ENCODE measurements around the gene NPRL2.
A peak's percentile ranks its signal among the peaks of the same experiment; 100 is the strongest.

The NPRL2 gene
- total RNA-seq: 1.9 to 13.2 (median 8.7) reads per million in 18 experiments

DNA sequence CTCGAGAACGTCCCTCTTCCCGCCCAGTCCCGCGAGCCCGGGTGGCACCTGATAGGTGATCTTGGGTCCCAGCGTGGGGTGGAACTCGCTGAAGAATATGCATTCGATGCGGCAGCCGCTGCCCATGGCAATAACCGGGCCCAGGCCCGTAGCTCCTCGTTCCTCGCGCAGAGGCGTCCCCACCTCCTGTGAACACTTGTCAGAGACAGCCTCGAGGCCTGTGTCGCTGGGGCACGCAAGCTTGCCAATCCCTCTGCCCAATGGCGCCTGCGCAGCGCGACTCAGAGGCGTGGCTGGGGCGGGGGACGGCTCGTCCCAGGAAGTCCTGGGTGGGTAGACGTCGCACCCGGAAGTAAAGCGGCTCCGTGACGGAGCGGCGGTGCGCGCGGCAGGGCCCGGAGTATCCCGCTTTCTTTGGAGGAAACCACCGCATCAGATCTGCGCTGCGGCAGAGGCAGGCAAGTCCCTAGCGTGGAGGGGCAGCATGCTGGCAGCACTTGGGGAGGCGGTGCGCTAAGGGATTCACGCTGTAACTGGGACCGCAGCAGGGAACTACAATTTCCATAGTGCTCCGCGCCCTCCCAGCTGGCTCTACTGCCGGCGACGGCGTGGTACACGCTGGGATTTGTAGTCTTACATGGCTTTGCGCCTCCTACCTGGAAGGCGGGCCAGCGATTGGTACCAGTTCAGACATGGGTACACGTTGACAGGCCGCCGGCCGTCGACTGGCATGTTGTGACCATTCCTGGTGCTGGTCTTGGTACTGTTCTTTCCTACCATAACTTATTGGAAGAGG is at the start of gene NPRL2, which contains the start of gene CYB561D2:
NPRL2 (minus strand) TSS at position 249 of the 796 bp plus-strand sequence; CDS start at position 126, 123 bp downstream.
CYB561D2 (plus strand) TSS at position 336 of the 796 bp plus-strand sequence. CDS start 572 bp downstream, outside the sequence.
- peak; percentile 97 to 98 for DNase-seq

DNA sequence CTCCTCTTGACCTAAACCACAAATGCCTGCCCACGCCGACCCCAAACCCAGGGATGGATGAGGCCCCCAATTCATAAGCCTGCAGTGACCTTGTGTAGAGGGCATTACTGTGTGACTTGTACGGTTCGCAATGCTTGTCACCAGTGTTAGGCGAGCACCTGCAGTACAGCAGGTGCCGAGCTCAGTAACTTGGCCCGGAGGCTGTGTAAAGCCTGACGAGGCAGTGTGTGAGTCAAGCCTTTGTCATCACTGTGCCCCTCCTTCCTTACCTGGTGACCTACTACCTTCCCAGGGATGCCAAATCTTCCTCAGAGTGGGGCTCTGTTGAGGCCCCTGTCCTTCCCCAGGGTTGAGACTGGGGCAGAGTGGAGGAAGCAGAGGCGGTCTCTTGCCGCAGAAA is 45.9 kb upstream of the NPRL2 start:
- no peak for DNase-seq

DNA sequence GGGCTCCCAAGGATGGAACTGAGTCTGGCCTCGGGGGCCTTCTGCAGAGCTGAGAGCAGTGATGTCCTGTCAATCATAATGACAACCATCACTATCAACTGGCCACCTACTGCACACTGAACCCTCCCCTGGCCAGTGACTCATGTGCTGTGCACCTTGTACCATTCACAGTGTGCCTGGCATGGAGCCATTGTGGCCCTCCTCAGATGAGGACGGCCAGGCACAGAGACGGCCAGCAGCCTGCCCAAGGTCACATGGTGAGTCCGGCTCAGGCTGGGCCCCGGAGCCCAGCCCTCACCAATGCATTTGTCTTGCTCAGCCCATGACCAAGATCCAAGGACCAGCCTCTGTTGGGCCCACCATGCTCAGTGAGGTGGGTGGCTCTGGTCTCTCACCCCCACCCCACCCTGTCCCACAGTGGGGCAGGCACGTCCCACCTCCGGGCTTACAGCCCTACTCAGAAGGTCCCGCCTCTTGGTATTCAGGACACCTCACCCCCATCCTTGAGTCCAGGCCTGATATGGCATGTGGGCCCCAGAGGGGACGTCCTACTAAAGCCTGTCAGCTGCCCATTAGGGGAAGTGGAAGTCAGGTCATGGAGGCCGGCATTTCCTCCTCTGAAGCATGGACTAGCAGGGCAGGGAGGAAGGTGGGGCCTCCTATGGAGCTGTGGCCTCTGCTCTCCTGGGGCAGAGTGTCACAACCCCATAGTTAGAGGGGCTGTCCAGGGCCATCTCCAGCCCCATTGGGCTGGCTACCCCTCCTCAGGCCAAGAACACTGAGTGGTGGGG is 44.7 kb upstream of the NPRL2 start:
- DNase-seq: peak; percentile 81 to 89

DNA sequence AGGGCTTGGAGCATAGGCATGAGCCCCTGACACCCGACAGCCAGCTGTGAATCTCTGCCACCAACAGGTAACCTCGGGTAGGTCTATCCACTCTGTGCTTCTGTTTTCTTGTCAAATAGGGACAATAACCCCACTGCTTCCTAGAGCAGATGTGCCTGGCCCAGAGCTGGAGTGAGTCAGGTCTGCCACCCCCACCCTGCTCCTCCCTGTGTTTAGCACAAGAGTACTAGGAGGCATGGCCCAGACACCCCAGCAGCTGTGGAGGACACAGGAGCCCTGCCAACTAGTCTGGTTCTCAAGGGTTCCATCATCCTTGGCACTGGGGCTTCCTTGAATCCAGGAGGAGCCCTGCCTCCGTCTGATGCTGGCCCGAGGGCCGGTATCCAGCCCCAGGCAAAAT is 42.5 kb upstream of the NPRL2 start:
- DNase-seq: no peak

DNA sequence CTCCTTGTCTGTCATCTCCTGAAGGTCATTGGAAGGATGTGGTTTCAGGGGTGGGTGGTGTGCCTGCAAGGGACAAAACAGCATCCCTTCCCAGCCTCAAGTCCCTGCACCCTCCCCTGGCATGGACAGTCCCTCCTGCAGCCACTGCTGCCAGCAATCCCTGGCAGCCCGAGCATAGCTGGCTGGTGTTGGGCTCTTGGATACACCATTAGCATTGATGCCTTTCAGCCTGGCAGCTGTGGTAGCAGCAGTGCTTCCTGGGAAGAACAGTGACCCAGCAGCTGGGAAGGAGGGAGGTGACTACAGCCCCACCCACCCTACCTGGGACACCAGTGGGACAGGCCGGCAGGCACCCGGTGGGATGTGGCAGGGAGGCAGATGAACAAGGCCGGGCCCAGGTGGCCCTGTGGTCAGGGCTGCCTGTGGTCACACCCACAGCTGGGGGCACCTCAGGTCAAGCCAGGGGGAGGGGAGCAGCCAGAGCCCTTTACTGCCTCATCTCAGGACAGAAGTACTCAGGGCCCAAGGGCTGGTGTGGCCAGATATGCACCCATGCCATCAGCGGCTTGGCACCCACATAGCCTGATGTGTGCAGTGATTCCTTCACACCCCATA is 41.6 kb upstream of the NPRL2 start:
- no peak for DNase-seq

DNA sequence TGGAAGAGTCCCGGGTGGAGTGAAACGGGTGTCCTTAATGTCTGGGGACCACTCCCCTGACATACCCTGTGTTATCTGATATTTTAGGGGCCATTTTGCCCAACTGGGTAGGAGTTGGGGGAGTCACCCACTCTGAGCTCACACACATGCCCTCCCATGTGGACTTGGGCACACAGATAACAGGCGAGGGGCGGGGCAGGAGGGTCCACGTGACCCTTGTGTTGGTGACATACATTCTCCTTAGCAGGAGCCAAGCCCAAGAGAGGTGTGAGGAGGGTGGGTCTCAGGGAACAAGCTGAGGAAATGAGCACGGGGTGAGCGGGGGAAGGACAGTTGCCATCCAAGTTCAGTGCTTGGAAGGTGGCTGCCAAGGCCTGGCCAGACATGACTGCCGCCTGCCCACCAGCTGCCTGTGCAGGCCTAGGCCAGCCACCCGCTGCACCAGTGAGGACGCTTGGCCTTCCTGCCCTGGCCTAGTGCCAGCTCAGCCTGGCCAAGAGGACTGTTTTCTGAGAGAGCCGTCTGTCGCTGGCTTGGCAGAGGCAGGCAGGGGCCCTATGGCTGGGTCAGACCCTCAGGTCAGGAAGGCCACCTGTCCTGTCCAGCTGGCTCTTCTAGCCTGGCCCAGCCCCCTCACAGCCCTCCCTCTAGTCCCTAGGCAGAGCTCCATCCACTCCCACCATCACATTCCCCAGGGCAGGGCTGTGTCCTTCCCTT is 40.1 kb upstream of the NPRL2 start:
- no peak for DNase-seq

DNA sequence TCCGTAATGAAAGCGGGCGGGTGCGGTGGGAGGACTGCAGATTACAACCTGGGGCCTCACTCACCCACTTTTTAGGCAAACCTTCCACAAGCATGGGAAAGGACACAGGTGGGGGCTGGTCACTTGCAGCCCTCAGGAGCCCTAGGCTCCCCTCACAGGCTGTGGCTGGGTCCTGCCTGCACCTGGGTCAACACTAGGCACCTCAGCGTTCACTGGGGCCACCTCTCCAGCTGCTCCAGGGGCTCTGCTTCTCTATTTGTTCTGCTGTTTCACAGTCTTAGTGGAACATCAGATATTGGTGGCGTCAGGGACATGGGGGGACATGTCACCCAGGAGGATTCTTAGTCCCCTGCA is 38.8 kb upstream of the NPRL2 start:
- no peak for DNase-seq

DNA sequence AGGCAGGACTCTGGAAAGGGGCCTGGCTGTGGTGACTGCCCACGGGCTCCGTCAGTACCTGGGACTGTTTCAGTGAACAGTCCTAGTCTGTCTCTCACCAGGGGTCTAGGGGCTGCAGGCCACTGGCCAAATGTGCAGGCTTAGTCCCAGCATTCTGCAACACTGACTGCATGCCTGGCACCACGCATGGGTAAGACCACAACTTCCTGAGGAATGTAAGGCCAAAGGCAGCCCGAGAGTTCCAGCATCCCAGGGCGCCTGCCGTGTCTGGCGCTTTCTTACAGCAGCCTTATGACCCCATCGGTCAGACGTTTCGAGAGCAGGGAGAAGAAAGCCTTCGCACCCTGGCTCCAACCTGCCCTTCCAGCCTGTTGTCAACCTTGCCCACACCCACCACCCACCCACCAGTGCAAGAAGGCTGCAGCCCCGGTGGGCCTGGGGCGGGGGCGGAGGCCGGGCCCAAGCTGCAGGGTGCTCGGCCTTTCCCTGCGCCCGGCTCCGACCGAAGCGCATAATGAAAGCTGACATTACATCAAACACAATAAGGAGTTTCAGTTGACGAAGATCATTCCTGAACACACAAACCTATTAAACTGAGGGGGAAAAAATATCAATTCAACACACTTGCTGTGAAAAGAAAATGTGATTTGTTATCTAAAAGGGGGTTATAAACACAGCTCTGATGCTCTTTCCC is 38.3 kb upstream of the NPRL2 start:
- no peak for DNase-seq

DNA sequence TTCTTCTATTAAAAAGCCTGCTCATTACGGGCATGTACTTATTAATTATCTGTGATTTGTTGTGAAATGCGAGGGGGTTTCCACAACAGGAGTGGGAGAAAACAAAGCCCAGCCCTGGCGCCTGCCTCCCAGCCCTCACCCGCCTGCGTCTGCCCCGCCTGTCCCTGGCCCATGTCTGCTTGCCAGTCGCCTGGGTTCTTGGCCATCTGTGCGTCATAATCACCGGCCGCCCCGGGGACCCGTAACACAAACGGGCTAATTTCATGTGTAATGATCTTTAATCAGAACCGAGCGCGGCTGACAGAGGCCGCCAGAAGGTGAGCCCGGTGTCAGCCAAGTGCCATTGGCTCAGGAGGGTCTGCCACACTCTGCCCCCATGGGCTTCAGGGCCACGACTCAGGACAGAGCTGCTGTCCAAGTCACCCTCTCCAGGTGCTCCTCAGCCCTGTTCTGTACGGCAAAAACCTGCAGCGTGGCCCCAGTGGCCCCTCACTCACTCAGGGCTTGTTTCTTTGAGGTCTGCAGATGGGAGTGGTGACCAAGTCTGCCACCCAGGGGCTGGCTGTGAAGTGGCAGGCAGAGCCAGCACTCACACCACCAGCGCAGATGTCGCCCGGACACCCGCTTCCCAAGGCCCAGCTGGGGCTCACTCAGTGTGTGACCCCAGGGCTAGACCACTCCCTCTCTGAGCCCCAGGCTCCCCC is 37.6 kb upstream of the NPRL2 start:
- no peak for DNase-seq

DNA sequence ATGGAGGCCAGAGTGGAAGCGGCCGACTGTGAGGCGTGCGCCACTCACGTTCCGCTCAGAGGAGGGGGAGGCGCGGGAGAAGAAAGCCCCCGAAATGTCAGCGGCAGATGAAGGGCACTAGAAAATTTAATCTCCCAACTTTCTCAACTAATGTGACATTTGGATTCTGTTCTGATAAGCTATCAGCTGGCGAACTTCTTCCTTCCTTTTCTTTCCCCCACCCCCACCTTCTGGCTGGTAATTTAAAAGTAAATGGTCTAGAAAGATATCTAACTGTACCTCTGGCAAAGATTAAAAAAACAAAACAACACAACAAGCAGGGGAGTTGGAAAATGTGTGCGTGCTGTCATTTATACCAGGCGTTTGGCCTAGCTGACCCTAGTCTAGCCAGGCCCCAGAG is 35.2 kb upstream of the NPRL2 start:
- DNase-seq: no peak

DNA sequence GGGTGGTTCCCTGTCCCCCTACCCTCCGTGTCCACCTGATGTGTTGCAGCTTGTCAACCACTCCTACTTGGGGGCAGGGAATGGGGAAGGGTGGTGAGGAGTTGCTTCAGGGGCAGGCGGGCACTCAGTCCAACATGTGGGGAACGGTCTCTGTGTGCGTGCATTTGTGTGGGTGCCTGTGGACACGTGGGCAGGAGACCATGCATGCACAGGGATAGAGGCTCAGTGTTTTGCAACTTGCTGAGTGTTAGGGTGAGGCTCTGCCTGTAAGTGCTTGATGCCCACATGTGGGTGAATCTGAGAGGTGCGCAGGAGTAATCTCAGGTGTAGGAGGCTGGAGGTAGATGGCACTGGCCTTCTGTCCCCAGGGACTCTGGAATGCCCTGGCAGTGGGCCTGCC is 33.2 kb upstream of the NPRL2 start:
- DNase-seq: peak in 1 of 2 donors; percentile 36

DNA sequence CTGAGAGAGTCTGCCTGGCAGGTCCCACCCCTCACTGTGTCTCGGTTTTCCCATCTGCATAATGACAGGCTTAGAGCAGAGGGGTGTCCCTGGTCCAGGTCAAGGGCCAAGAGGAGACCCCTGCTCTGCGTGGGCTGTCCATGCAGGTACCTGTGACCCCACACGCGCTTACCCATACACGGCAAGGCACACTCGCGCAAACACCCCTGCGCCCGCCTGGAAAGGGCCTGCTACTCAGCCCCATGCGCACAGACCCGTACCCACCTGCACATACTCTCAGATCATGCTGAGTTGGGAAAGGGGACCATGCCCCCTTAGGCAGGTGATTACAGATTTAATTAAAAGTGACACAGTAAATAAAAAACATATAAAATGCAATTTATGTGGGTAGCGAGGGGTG is 32.1 kb upstream of the NPRL2 start:
- no peak for DNase-seq

DNA sequence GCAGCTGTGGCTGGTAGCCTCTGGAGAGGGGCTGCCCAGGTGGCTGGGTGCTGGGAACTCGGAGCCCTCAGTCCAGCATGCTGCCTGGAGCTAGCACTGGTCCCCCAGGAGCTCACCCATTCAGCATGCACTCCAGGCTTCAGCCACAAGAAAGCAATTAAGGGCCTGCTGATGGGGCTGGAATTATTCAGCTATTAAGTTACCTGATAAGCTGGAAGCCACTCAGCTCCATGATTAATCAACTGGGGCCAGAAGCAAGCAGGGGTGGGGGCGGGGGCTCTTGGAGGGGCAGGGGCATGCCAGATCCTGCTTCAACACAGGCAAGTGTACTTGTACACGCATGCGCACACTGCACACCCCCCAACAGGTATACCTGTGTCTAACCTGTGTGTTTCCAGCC is 30.8 kb upstream of the NPRL2 start:
- DNase-seq: no peak

DNA sequence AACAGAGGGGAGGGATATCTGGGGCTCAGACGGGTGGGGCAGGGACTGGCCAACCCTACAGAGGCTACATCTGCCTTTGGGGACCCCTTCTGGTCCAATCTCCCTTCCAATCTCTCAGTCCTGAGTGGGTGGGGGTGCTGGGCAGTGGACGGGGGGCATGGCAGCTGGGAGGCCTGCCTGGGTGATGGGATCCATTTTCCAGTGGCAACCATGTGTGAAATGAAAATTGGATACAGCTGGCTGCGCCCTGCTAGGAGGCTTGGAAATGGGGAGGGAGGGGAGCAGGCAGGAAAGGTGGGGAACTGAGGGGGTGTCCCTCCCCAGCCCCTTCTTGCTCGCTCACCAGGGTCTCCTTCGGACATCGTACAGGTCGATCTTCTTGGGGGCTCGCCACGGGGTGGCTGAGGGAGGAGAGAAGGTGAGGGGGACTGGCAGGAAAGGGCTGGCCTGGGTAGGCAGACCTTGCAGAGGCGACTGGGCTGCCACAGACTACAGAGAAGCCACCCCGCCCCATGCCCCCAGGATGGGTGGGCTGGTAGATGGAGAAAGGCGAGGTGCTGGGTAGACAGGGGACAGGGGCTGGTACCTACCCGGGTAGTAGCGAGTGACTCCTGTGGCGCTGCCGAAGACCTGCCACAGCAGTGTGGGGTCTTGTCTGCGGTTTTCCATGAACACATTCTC is 30.0 kb upstream of the NPRL2 start:
- no peak for DNase-seq

DNA sequence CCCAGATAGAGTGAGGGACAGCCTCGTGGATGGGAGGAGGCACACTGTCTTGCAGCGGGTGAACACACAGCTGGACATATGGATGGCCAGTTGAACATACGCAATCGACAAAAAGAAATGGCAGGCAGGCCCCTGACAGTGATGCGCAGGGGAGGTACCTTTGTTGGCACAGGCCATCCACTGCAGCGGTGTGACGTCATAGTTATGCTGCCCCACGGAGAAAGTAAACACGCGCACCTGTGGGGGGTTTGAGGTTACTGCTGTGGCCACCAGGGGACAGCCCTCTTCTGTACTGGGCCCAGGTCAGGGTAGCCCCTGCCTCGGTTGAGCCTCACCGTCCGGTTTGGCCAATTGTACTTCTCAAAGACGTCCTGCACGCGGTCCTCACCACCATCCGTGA is 28.2 kb upstream of the NPRL2 start:
- DNase-seq: no peak

DNA sequence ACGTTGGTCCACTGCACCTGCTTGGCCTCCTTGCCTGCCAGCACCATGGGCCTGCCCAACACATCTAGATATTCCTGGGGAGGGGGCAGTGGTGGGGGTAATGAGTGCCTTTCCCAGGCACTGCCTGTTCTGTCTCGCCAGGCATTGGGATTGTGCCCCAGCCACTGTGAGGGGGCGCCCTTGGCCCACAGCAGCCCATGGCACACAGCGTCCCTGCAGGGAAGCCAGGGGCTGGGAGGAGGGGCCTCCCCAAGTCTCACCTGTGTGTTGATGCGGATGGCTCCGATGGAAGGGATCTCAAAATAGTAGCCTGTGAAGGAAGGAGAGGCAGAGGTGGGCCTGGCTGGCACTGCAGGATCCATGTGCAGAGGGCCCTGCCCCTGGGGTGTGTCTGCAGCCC is 27.4 kb upstream of the NPRL2 start:
- DNase-seq: no peak

DNA sequence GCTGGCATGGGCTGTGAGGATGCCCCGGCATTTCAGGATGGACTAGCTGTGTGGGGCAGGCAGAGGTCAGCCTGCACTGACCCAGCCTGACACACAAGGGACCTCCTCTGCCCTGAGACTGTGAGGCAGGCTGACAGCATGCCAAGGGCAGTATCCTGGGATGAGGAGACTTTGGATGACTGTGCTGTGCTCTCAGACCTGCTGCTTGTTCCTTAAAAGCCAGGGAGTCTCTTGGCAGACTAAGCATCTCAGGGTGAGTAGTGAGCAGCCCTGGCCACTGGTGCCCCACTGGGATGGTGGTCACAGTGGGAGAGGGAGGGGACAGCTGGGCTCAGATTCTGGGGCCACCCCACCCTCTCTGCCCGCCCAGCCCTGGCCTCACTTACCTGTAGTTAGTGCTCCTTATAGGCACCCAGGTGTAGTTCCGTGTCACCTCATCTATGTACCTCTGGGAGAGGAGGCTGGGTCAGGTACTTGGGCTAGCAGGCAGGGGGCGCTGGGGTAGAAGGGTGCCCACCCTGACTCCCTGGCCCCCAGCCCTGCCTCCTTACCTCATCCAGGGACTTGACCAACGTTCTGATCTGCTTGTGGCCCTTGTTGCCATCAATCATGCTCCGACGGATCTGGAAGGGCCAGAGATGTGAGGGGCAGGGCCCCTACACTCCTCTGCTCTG is 24.8 kb upstream of the NPRL2 start:
- no peak for DNase-seq

DNA sequence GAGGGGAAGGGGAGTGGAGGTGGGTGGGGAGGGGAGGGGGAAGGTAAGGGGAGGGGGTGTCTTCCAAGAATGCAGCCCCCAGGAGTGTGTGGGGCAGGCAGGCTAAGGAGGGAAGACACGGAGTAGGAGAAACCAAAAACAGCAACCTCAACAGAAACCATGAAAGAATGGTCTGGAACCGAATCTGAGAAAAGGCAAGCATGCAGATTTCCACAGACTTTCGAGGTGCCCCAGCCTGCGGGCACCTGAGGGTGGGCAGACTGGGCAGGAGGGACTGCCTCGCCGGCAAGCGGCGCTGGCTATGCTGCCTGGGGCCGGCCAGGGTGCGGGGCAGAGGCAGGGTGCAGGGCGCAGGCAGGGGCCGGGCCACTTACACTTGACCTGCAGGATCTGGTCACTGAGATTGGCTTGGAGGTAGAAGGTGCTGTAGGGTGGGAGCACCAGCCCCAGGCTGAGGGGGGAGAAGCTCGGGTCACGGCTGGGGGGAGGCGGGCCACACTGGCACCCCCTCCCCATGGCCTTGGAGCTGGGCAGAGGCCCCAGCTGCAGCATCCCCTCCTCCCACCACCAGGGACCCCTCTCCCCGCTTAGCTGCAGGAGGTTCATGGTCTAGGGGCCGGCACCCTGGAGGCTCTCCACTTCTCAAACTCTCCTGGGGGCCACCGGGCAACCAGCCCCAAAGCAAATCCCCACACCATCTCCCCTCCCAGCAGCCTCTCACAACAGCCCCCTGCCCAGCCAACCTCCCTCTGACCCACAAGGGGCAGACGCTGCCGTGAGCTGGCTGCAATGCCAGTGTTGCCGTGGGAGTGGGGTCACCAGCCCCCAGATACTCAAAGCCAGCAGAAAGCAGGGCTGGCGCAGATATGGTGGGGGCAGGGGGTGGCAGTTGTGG is 24.0 kb upstream of the NPRL2 start:
- DNase-seq: no peak

Data from inflammatory macrophage (primary cell).